ENCODE results near the gene STAT3.

The STAT3 gene

GRCh38 chr17:42289611-42290181 lies 98.5 kb downstream of the STAT3 start:
- peak; percentile 47 for DNase-seq

GRCh38 chr17:42288803-42289610 lies 99.2 kb downstream of the STAT3 start:
- DNase-seq: peak; percentile 75

GRCh38 chr17:42287977-42288802 lies 100.1 kb downstream of the STAT3 start, which contains the start of gene STAT5A:
STAT5A (plus strand) TSS chr17:42288498; CDS start chr17:42289412, 914 bp downstream.
- peak; percentile 85 for DNase-seq

GRCh38 chr17:42287305-42287976 lies 100.8 kb downstream of the STAT3 start:
- DNase-seq: peak; percentile 40

- no peak for DNase-seq
Observed at GRCh38 chr17:42286411-42287221, 101.6 kb downstream of the STAT3 start.

GRCh38 chr17:42285346-42286050 lies 102.7 kb downstream of the STAT3 start:
- no peak for DNase-seq

- DNase-seq: no peak
Observed at GRCh38 chr17:42284566-42284965, 103.7 kb downstream of the STAT3 start.

- DNase-seq: no peak
Observed at GRCh38 chr17:42284024-42284369, 104.2 kb downstream of the STAT3 start.

GRCh38 chr17:42283241-42284023 lies 104.8 kb downstream of the STAT3 start:
- no peak for DNase-seq

- no peak for DNase-seq
Observed at GRCh38 chr17:42282478-42283080, 105.7 kb downstream of the STAT3 start.

- DNase-seq: no peak
Observed at GRCh38 chr17:42281571-42282096, 106.6 kb downstream of the STAT3 start.

- no peak for DNase-seq
Observed at GRCh38 chr17:42279776-42280630, 108.2 kb downstream of the STAT3 start.

GRCh38 chr17:42277342-42277712 lies 110.9 kb downstream of the STAT3 start:
- no peak for DNase-seq

- DNase-seq: peak; percentile 46
Observed at GRCh38 chr17:42276609-42277341, 111.5 kb downstream of the STAT3 start.

- DNase-seq: peak; percentile 75
Observed at GRCh38 chr17:42276359-42276608, 112.0 kb downstream of the STAT3 start, which contains the start of gene STAT5B. STAT5B (minus strand) TSS chr17:42276391; CDS start chr17:42232127, 44,264 bp downstream.

GRCh38 chr17:42275527-42276358 lies 112.5 kb downstream of the STAT3 start:
- DNase-seq: peak; percentile 45

GRCh38 chr17:42274812-42275526 lies 113.3 kb downstream of the STAT3 start:
- no peak for DNase-seq
